Measurements from ENCODE around the gene HNRNPU.

Gene HNRNPU

GRCh38 chr1:244876228-244876910 is 12.0 kb upstream of the HNRNPU start:
- no peak overlapping the region for H3K4me3 ChIP-seq (ENCODE audit: low read depth, low read length)
- no peaks in the 10 kb centered on the region for H3K9me3 ChIP-seq (ENCODE audit: control insufficient read depth, insufficient read depth, low read depth, low read length)
- peaks cover 11% of the 10 kb centered on the region for H3K4me1 ChIP-seq (ENCODE audit: control insufficient read depth, insufficient read depth, low read length)
- no peaks in the 10 kb centered on the region for H3K36me3 ChIP-seq (ENCODE audit: control insufficient read depth in 2 of 2, insufficient read depth in 1 of 2, low read length in 2 of 2)
- TF ChIP-seq KLF17 (tag by site-specific recombination; IDR thresholded peaks at IDR 0.05) (no peak), SCRT1 (tag by site-specific recombination; IDR thresholded peaks at IDR 0.05; ENCODE audit: borderline replicate concordance) (peak; percentile 57; the same call in 1 of the 2 replicates), ZNF776 (tag by site-specific recombination; IDR thresholded peaks at IDR 0.05; ENCODE audit: borderline replicate concordance) (no peak), ZSCAN23 (tag by site-specific recombination; IDR thresholded peaks at IDR 0.05) (no peak), ZSCAN30 (tag by site-specific recombination; IDR thresholded peaks at IDR 0.05) (no peak), ZSCAN16 (tag by site-specific recombination; IDR thresholded peaks at IDR 0.05) (no peak), SCRT2 (tag by site-specific recombination; IDR thresholded peaks at IDR 0.05) (peak; percentile 96), ZNF624 (tag by site-specific recombination; IDR thresholded peaks at IDR 0.05) (no peak), PRDM1 (tag by site-specific recombination; IDR thresholded peaks at IDR 0.05) (no peak)
- POLR2A ChIA-PET: no interaction called here
- CTCF ChIA-PET: interaction anchor here (0.6 to 1.0 kb wide), 3 partner anchors 12 to 166 kb away, joined by 3 to 4 read pairs (median 3); partner anchors contain the start of gene HNRNPU
- no peak overlapping the region for H3K27ac ChIP-seq (ENCODE audit: extremely low read depth, low read depth, low read length)

- Histone ChIP-seq H3K27ac (ENCODE audit: extremely low read depth, low read depth, low read length) (no peak overlapping the region), H3K4me1 (ENCODE audit: control insufficient read depth, insufficient read depth, low read length) (peaks cover 11% of the 10 kb centered on the region), H3K9me3 (ENCODE audit: control insufficient read depth, insufficient read depth, low read depth, low read length) (no peaks in the 10 kb centered on the region), H3K36me3 (ENCODE audit: control insufficient read depth in 2 of 2, insufficient read depth in 1 of 2, low read length in 2 of 2) (no peaks in the 10 kb centered on the region), H3K4me3 (ENCODE audit: low read depth, low read length) (no peak overlapping the region)
- ChIA-PET CTCF (interaction anchor here (1.0 kb wide), 1 partner anchor 95 kb away, joined by 3 read pairs; a partner anchor contains a TSS), POLR2A (interaction anchor here (1.0 to 1.8 kb wide), 3 partner anchors 9 to 39 kb away, joined by 3 to 7 read pairs (median 4); no protein-coding TSS in a partner anchor)
- TF ChIP-seq ZNF580 (tag by site-specific recombination; IDR thresholded peaks at IDR 0.05) (no peak), BCL6B (tag by site-specific recombination; IDR thresholded peaks at IDR 0.05) (no peak), GLI4 (tag by site-specific recombination; IDR thresholded peaks at IDR 0.05) (no peak), ZNF621 (tag by site-specific recombination; IDR thresholded peaks at IDR 0.05) (no peak), PATZ1 (tag by site-specific recombination; IDR thresholded peaks at IDR 0.05) (0 out of 2 replicates have a peak, but pooled peaks have one; percentile 17), ZNF184 (tag by site-specific recombination; IDR thresholded peaks at IDR 0.05) (no peak), EGR2 (tag by site-specific recombination; IDR thresholded peaks at IDR 0.05; ENCODE audit: low read depth) (peak; percentile 43; the same call in 1 of the 2 replicates), ZBTB44 (tag by site-specific recombination; IDR thresholded peaks at IDR 0.05) (0 out of 2 replicates have a peak, but pooled peaks have one; percentile 18), ZIC2 (tag by site-specific recombination; IDR thresholded peaks at IDR 0.05) (peak; percentile 82), ZSCAN30 (tag by site-specific recombination; IDR thresholded peaks at IDR 0.05) (no peak), TCF7L2 (IDR thresholded peaks at IDR 0.05; ENCODE audit: borderline replicate concordance, low read depth, low read length) (no peak), SP3 (tag by site-specific recombination; IDR thresholded peaks at IDR 0.05) (no peak), PRDM1 (tag by site-specific recombination; IDR thresholded peaks at IDR 0.05) (0 out of 2 replicates have a peak, but pooled peaks have one; percentile 33), SP7 (tag by site-specific recombination; IDR thresholded peaks at IDR 0.05) (peak; percentile 84), ZNF785 (tag by site-specific recombination; IDR thresholded peaks at IDR 0.05) (no peak), RBAK (tag by site-specific recombination; IDR thresholded peaks at IDR 0.05) (no peak), ZBTB6 (tag by site-specific recombination; IDR thresholded peaks at IDR 0.05) (no peak), OSR2 (tag by site-specific recombination; IDR thresholded peaks at IDR 0.05) (0 out of 2 replicates have a peak, but pooled peaks have one; percentile 24), ZNF76 (tag by site-specific recombination; IDR thresholded peaks at IDR 0.05; ENCODE audit: borderline replicate concordance, low read depth) (no peak), WT1 (tag by site-specific recombination; IDR thresholded peaks at IDR 0.05) (peak; percentile 41)
Measured at GRCh38 chr1:244874974-244875579, 10.7 kb upstream of the HNRNPU start.
